Mammary epithelial cell (primary cell): Measurements from ENCODE around the gene HSPA9.

Experiments used
- CTCF ChIP-seq, 2 donors: IDR thresholded peaks in 1 of 2; conservative IDR thresholded peaks in 1 of 2; 2 replicates each; pipeline ENCODE4 v1.5.1; 2011 to 2012; ENCODE audit warnings: inconsistent platforms in 2 of 2, low read length in 2 of 2, mild to moderate bottlenecking in 2 of 2, control low read depth in 1 of 2, low read depth in 1 of 2; ENCODE audit not compliant: insufficient read depth in 1 of 2; ENCODE audit errors: extremely low read depth in 1 of 2
- EZH2 ChIP-seq: IDR thresholded peaks from 2 replicates; pipeline ENCODE4 v1.6.1; 2012; ENCODE audit warnings: low read length, inconsistent platforms, borderline replicate concordance

GRCh38 chr5:138504799-138505198 is 70.4 kb downstream of the HSPA9 start:
- TF ChIP-seq CTCF (conservative IDR thresholded peaks at IDR 0.05 in 1 of 2, IDR thresholded peaks at IDR 0.05 in 1 of 2; ENCODE audit: extremely low read depth in 1 of 2, insufficient read depth in 1 of 2, low read depth in 1 of 2, low read length in 2 of 2) (no peak), EZH2 (no peak)
